GM12878 (cell line): ENCODE results near the gene NEUROD1. TPM values are rescaled to one million over a fixed set of nuclear protein-coding genes. Genes with fewer than 3 reads are reported as not detected.

Experiments used
- ATAC-seq: fragments of 200-7000 bp; cut with Tn5 transposase; 3 replicates; pipeline ENCODE4 v1.9.1; 2020; ENCODE audit warnings: mild to moderate bottlenecking, moderate library complexity
- Bru-seq: library from RNA; stranded (reverse); fragments of 400-500 nt; gene quantifications from one replicate; lab custom pipeline; 2021; lab: Mats Ljungman, UMichigan
- BruChase-seq, 2 experiments: library from RNA; stranded (reverse); fragments of 400-500 nt; gene quantifications; one replicate each; lab custom pipeline; 2021; lab: Mats Ljungman, UMichigan
- BruUV-seq: library from RNA; stranded (reverse); fragments of 400-500 nt; replicated peaks from 2 replicates; lab custom pipeline; 2021; lab: Mats Ljungman, UMichigan
- CTCF ChIA-PET: fragments of 300-600 bp; sonication (Branson Sonifier 250); formaldehyde crosslinking; extraction: SDS; loops from one replicate; lab custom pipeline; 2021; ENCODE audit warnings: inconsistent platforms; lab: Yijun Ruan, JAX
- POLR2A ChIA-PET: fragments of 350-600 bp; formaldehyde crosslinking; extraction: SDS; loops from one replicate; lab custom pipeline; 2021; ENCODE audit warnings: inconsistent platforms; lab: Charles Lee
- RAD21 ChIA-PET: fragments of 300-600 bp; sonication (Branson Sonifier 250); formaldehyde crosslinking; loops from one replicate; lab custom pipeline; 2023; ENCODE audit warnings: antibody characterized with exemption; ENCODE audit not compliant: unreplicated experiment; lab: Charles Lee
- SMC1A ChIA-PET: fragments of 300-600 bp; sonication (Branson Sonifier 250); formaldehyde crosslinking; loops from one replicate; lab custom pipeline; 2023; ENCODE audit not compliant: unreplicated experiment, uncharacterized antibody; lab: Charles Lee
- DNase-seq: peaks from one replicate; pipeline ENCODE4 v3.0.0-alpha.2; 2011; ENCODE audit warnings: low read depth, low spot score
- FAIRE-seq: peaks from 3 replicates; lab custom pipeline; 2011; peaks lifted over from hg19 to GRCh38; lab: Jason Lieb, UNC
- H2AFZ ChIP-seq: 2 replicates; pipeline ENCODE4 v1.6.0; 2011; ENCODE audit warnings: low read depth, low read length, control low read depth; ENCODE audit not compliant: control insufficient read depth
- H3K27ac ChIP-seq: 2 replicates; pipeline ENCODE4 v1.5.1; 2011; ENCODE audit warnings: control low read depth; ENCODE audit not compliant: control insufficient read depth, insufficient read depth
- H3K27me3 ChIP-seq, 2 experiments: replicated peaks in 1 of 2; 2 replicates each; pipeline versions ENCODE4 v1.6.0 to v1.6.1; 2011; ENCODE audit warnings: low read length in 1 of 2; ENCODE audit not compliant: control insufficient read depth in 2 of 2, insufficient read depth in 2 of 2
- H3K36me3 ChIP-seq, 2 experiments: 2 replicates each; pipeline ENCODE4 v1.5.1; 2011; ENCODE audit warnings: low read length in 1 of 2; ENCODE audit not compliant: control insufficient read depth in 2 of 2, insufficient read depth in 2 of 2
- H3K4me1 ChIP-seq: 2 replicates; pipeline ENCODE4 v1.6.1; 2011; ENCODE audit warnings: mild to moderate bottlenecking, low read length, moderate library complexity, mixed read lengths; ENCODE audit not compliant: control insufficient read depth, insufficient read depth
- H3K4me2 ChIP-seq: 2 replicates; pipeline ENCODE4 v1.6.0; 2011; ENCODE audit warnings: control low read depth; ENCODE audit not compliant: control insufficient read depth, insufficient read depth
- H3K4me3 ChIP-seq: fragments of 200-600 bp; sonication (generic); 2 replicates; pipeline ENCODE4 v1.5.1; 2016
- H3K79me2 ChIP-seq: 2 replicates; pipeline ENCODE4 v1.6.0; 2011; ENCODE audit warnings: low read length; ENCODE audit not compliant: control insufficient read depth, insufficient read depth
- H3K9ac ChIP-seq: 2 replicates; pipeline ENCODE4 v1.8.0; 2011; ENCODE audit warnings: low read length, control low read depth, mixed read lengths; ENCODE audit not compliant: control insufficient read depth, insufficient read depth
- H3K9me3 ChIP-seq: replicated peaks from 3 replicates; pipeline ENCODE4 v1.5.1; 2011; ENCODE audit warnings: mild to moderate bottlenecking, low read length; ENCODE audit not compliant: control insufficient read depth, insufficient read depth
- H4K20me1 ChIP-seq: 2 replicates; pipeline ENCODE4 v1.6.0; 2011; ENCODE audit not compliant: control insufficient read depth, insufficient read depth
- BACH1 ChIP-seq: fragments of 450-650 bp; IDR thresholded peaks from 2 replicates; pipeline ENCODE4 v1.6.1; 2017; ENCODE audit warnings: mild to moderate bottlenecking, borderline replicate concordance
- CBX3 ChIP-seq: fragments of 200-600 bp; sonication (generic); IDR thresholded peaks from 2 replicates; pipeline ENCODE4 v1.6.1; 2016; ENCODE audit warnings: low read depth, borderline replicate concordance
- KAT2A ChIP-seq: conservative IDR thresholded peaks from 2 replicates; pipeline ENCODE4 v1.6.1; 2011; ENCODE audit warnings: low read depth, low read length; ENCODE audit not compliant: control insufficient read depth
- RUNX3 ChIP-seq: IDR thresholded peaks from 2 replicates; pipeline ENCODE4 v1.6.1; 2012; ENCODE audit warnings: low read length, inconsistent platforms
- WGBS: methylation state at CpG from one replicate; pipeline ENCODE4 v1.1.6; 2016; ENCODE audit warnings: low lambda C conversion rate; ENCODE audit not compliant: insufficient replicate concordance, insufficient coverage; ENCODE audit errors: missing lambda C conversion rate; 5-methylcytosine and 5-hydroxymethylcytosine counted together
- in situ Hi-C: fragments of 300-500 bp; cut with MboI; formaldehyde crosslinking; loops from 9 replicates; pipeline ENCODE4 v1.14.3; 2018; ENCODE audit warnings: mixed read lengths
- intact Hi-C: fragments of 100-400 bp; cut with micrococcal nuclease; formaldehyde crosslinking; loops from one replicate; pipeline ENCODE4 v1.14.2; 2022; ENCODE audit not compliant: unreplicated experiment
- long read RNA-seq, 2 experiments: library from polyadenylated mRNA; unstranded; transcript quantifications; one replicate each; pipeline ENCODE4 v2.0.0, GENCODE V29; 2019 to 2020
- polyA minus RNA-seq, 3 experiments: library from RNA; depleted of rRNA, polyadenylated mRNA; stranded (reverse); fragments of >200 nt; gene quantifications; 2 replicates each; pipeline ENCODE4 v1.2.3, GENCODE V29; 2011
- polyA plus RNA-seq, 11 experiments: library from polyadenylated mRNA; depleted of rRNA in 4 of 11; unstranded in 6 of 11; stranded (reverse) in 5 of 11; fragments of >200 nt; fragmentation: Nextera tagmentation in 4 of 11; fragmentation: Illumina TruSeq in 1 of 11; extraction: Ambion mirVana in 4 of 11; extraction: Trizol in 1 of 11; gene quantifications; 1 replicate in 1 of 11; 2 replicates in 10 of 11; pipeline versions ENCODE4 v1.2.1 to v1.2.3, GENCODE V29; 2011 to 2016; ENCODE audit warnings: inconsistent platforms in 2 of 11, missing spikeins in 2 of 11, low read depth in 1 of 11
- total RNA-seq, 4 experiments: library from RNA; depleted of rRNA in 3 of 4; stranded (reverse); fragments of >200 nt in 3 of 4; fragmentation: Illumina TruSeq in 1 of 4; extraction: Trizol in 1 of 4; gene quantifications; 2 replicates each; pipeline versions ENCODE4 v1.2.1 to v1.2.3, GENCODE V29; 2013 to 2021
- TF ChIP-seq, protein P1 (sequence below): IDR thresholded peaks from 2 replicates; pipeline ENCODE4 v1.6.1; 2011; ENCODE audit warnings: mild to moderate bottlenecking, low read depth, low read length, moderate library complexity; ENCODE audit not compliant: insufficient replicate concordance

NEUROD1 gene
- total RNA-seq (2013; cell fraction: nucleolus; rRNA removed): not detected in 2 replicates
- total RNA-seq (2014; rRNA removed) (not detected in 2 replicates), total RNA-seq (2014; rRNA removed; fragmentation: Illumina TruSeq; extraction: Trizol) (not detected in 2 replicates), total RNA-seq (2021) (not detected in 2 replicates), polyA plus RNA-seq (2011; rRNA removed) (not detected in 2 replicates), polyA plus RNA-seq (2014; fragmentation: Illumina TruSeq; extraction: Trizol) (not detected in 2 replicates), polyA plus RNA-seq (2014; fragmentation: Nextera tagmentation; extraction: Ambion mirVana) (not detected), polyA plus RNA-seq (2014; rRNA removed) (not detected in 2 replicates), polyA plus RNA-seq (2016; fragmentation: Nextera tagmentation; extraction: Ambion mirVana) (not detected), polyA minus RNA-seq (2011; rRNA and poly(A)+ RNA removed) (not detected in 2 replicates), Bru-seq, nascent RNA (not detected), BruChase-seq, experiment 1, labeled RNA remaining after a 6-hour chase (percentile 6 among the genes with signal in this experiment), BruChase-seq, experiment 2, labeled RNA remaining after a 2-hour chase (not detected)
- not detected for polyA plus RNA-seq (2011; ENCODE audit: low read depth)
- not detected in 2 replicates for polyA plus RNA-seq (2011; cell fraction: cytosol; rRNA removed)
- not detected in 2 replicates for polyA plus RNA-seq (2011; cell fraction: nucleus; rRNA removed)
- polyA plus RNA-seq (2012): not detected in 2 replicates
- not detected in 2 replicates for polyA minus RNA-seq (2011; cell fraction: cytosol; rRNA and poly(A)+ RNA removed)
- not detected in 2 replicates for polyA minus RNA-seq (2011; cell fraction: nucleus; rRNA and poly(A)+ RNA removed)
- long read RNA-seq, experiment 1: 0 reads
- long read RNA-seq, experiment 2: 0 reads

DNA sequence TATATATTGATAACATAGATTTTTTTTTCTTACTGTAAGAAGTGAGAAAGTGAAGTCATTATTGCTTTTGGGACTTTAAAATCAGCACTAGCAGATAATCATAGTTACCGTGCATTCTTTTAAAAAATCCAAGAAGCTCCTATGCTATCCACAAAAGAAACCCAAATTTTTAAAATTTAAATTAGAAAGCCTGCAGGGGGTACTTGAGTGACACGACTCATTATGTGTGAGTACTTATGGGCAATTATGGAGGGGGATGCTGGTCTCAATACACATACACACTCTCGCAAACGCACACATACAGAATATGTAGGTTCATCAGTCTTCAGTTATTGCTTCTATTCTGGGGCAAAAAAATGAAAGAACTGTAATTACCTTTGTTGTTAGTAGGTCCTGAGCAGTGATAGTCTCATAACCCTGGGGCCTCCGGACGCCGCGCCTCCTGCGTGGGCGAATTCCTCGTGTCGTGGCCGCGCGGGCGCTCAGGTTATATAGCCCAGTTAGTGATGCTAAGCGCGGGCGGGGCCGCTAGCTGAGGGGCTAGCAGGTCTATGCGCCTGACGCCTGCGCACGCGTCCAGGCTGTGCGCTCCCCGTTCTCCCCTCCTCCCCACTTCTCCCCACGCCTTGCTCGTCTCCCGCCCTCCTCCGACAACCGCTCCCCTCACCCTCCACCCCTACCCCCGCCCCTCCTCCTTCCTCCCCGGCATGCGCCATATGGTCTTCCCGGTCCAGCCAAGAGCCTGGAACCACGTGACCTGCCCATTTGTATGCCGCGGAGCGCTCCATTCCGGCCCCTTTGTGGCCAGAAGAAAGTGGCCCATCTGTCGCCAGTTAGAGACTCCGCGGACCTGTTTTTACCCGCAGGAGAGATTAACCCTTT, at the start of gene NEUROD1:
Gene NEUROD1, minus strand, starts transcription at position 463 of the 882 bp plus-strand sequence. CDS start 1,657 bp downstream, outside the sequence.
- BruUV-seq: no TSS peak
- in situ Hi-C loops: no loop called here
- H3K9ac ChIP-seq: no peak within 1 kb of the TSS
- no peaks in the 10 kb centered on the region for H3K36me3 ChIP-seq
- H3K27ac ChIP-seq: no peak within 1 kb of the TSS
- H2AFZ ChIP-seq: no peak within 1 kb of the TSS
- no peak for DNase-seq
- no peak for ATAC-seq
- ChIA-PET SMC1A (no interaction called here), POLR2A (no interaction called here), RAD21 (no interaction called here)
- H3K4me1 ChIP-seq: no peaks in the 10 kb centered on the region
- H3K9me3 ChIP-seq: peaks cover 2% of the 10 kb centered on the region; the same call in 2 of the 3 replicates
- H3K4me2 ChIP-seq: peak within 1 kb of the TSS; percentile 42; the same call in 1 of the 2 replicates
- H4K20me1 ChIP-seq: no peaks in the 10 kb centered on the region
- H3K27me3 ChIP-seq: peaks cover 17 to 49% of the 10 kb centered on the region in 2 experiments
- no peaks in the 10 kb centered on the region for H3K79me2 ChIP-seq
- intact Hi-C loops: no loop called here
- no peak for TF ChIP-seq BACH1
- no peak for TF ChIP-seq RUNX3
- no peak for TF ChIP-seq CBX3
- TF ChIP-seq, protein P1, sequence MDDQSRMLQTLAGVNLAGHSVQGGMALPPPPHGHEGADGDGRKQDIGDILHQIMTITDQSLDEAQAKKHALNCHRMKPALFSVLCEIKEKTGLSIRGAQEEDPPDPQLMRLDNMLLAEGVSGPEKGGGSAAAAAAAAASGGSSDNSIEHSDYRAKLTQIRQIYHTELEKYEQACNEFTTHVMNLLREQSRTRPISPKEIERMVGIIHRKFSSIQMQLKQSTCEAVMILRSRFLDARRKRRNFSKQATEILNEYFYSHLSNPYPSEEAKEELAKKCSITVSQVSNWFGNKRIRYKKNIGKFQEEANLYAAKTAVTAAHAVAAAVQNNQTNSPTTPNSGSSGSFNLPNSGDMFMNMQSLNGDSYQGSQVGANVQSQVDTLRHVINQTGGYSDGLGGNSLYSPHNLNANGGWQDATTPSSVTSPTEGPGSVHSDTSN: no peak
- no peak for TF ChIP-seq KAT2A
- TF ChIP-seq, all 136 proteins: peak for 0
- no peak for FAIRE-seq
- WGBS: 9% methylated on average over 34 of the region's 45 CpGs
- CTCF ChIA-PET: interaction anchor here (0.6 to 0.7 kb wide), 2 partner anchors 87 to 211 kb away, joined by 3 read pairs; no protein-coding TSS in a partner anchor
- 0 out of 2 replicates have a peak within 1 kb of the TSS, but pooled peaks have one; percentile 55 for H3K4me3 ChIP-seq
